ENCODE data around the gene IRF4.
"Not testable (repeated sequence)": the region's sequence is repeated elsewhere in the genome, so short reads cannot be mapped to it uniquely, and the experiment has no call there.

The IRF4 gene

DNA sequence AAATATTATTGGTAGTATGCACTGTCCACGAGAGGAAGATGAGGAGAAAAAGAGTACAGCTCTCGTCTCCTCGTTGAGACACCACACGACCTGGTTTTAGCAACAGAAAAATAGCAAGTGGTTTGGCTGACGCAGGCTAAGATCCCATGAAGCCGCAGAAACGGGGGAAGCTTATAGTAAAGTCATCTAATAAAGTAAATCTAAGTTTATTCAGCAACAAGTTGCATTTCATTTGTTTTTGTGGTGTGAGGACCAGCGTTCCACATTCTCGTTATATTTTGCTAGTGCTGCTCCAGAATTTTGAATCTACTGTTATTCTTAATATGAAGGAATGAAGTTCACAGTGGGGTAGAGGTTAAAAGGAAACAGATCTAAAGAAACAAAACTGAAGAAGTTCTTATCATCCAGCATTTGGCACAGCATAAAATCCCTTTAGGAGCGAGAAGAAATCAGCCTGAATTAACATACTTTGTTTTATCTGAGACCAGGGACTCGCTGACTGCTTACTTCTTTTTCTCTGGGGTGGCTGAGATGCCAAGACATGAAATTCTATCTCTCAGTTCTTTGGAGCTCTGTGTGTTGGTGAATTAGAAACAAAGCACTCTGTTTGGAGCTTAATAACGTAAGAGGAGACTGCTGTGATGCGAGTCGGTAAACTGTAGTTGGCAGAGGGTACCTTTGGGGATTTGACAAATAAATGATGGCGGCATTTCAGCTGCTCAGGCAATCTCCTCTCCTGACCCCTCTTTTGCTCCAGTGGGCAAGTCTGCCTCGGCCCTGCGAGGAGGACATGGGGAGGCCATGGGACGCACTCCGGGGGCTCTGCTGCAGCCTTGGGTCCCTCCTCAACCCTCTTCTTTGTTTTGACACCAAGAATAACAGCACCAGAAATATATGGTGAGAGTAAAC lies 24.9 kb upstream of the IRF4 start:
- DNase-seq (ENCODE audit: low read depth), result no peak

DNA sequence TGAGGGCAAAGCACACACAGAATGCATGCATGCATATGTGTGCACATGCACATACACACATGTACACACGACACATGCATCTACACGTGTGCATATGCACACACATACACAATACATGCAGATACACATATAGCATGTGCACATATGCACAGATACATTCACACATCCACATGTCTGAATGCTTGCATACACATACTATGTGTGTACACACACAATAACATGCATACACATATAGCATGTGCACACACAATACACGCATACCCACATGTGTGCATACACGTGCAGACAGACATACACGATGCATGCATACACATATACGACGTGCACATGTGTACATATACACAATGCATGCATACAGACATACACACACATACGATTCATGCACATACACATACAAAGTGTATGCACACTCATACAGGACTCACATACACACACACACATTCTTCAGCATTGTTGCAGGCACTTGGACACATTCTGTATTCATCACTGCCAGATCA lies 24.2 kb upstream of the IRF4 start:
- no peak for DNase-seq (ENCODE audit: low read depth)

DNA sequence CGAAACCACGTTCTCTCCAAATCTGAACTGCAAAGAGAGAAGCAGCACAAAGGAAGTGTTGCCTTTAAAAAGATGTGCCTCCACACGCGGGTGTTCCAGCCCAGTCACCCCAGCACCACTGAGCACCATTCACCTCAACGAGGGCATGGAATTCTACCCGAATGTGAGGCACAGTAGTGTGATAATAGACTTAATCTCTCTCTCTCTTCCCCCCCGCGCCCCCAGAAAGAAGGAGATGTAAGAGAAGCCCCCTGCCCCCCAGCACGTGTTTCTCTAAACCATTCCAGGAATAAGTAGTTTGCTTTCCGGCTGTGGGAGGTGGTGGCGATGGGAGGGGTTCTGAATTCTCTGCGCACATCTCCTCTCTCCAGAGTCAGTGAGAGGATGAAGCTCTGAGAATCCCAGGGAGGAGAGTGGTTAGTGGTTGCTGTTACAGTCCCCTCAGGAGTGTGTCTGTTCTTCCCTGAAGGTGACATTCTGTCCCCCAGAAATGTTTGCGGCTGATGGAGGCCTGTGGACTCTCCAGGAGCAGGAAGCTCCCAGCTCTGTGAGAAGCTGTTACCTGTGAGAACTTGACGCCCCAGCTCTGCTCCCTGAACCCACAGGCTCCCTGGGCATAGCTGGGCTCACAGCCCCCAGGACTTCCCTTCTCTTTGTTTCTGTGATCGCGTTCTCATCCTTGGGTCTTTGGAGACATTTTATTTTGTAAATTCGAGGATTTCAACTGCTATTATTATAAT lies 23.5 kb upstream of the IRF4 start:
- DNase-seq (ENCODE audit: low read depth), result no peak

DNA sequence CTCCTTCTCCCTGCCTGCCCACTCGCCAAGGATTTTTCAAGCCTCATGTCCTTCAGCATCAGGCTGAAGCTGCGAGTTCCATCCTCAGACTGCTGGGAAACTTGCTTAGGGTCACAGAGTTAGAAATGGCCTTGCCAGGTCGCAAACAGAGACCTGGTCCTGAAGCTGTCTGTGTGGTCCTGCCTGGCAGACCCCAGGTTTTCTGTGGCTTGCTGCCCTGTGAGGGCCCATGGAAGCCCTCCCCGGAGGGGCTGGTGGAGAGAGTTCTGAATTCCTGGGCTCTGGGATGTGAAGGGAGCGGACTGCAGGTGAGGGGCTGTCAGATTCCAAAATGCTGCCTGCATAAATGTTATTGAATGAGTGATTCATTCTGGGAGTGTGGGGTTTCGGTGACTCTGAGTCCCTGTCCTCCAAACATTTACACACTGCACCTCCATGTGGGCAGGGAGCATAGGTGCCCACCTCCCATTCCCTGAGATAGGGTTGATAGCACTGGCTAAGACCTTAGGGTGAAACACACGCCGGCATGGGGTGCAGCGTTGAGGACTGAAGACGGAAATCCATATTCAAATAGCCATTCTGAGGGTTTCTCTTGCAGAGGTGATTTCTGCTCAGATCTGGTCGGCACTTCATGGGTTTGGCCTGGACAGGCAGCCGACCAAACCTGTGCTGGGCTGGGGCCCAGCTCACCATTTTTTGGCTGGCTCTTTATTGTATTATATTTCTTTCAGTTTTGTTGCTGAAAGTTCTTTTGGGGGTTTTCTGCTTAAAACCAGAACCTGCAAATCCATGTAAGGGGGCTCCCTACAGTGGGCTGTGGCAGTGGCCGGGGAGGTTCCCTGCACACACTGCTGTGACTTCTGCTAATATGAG lies 21.8 kb upstream of the IRF4 start:
- no peak for DNase-seq (ENCODE audit: low read depth)

DNA sequence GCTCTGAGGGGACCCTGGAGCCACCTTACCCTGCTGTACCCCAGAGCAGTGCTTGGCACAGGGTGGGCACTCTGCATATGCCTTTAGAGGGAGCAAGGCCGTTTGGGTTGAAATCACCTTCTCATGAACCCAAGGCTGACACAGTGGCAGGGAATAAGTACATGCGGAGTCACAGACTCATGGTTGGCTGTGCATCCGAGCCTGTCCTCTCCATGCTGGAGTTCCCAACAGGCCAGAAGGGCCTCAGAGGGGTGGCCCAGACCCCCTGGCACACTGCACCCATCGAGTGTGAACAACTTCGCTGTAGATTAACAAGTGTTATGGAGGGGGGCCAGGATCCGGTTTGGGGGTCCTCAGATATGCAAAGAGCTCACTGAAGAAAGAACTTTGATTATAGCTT lies 21.0 kb upstream of the IRF4 start:
- DNase-seq (ENCODE audit: low read depth), result no peak

DNA sequence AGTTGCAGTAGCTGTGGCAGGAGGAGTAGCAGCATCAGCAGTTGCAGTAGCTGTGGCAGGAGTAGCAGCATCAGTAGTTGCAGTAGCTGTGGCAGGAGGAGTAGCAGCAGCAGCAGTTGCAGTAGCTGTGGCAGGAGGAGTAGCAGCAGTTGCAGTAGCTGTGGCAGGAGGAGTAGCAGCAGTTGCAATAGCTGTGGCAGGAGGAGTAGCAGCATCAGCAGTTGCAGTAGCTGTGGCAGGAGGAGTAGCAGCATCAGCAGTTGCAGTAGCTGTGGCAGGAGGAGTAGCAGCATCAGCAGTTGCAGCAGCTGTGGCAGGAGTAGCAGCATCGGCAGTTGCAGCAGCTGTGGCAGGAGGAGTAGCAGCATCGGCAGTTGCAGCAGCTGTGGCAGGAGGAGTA lies 19.7 kb upstream of the IRF4 start:
- not testable (repeated sequence) for DNase-seq (ENCODE audit: low read depth)

DNA sequence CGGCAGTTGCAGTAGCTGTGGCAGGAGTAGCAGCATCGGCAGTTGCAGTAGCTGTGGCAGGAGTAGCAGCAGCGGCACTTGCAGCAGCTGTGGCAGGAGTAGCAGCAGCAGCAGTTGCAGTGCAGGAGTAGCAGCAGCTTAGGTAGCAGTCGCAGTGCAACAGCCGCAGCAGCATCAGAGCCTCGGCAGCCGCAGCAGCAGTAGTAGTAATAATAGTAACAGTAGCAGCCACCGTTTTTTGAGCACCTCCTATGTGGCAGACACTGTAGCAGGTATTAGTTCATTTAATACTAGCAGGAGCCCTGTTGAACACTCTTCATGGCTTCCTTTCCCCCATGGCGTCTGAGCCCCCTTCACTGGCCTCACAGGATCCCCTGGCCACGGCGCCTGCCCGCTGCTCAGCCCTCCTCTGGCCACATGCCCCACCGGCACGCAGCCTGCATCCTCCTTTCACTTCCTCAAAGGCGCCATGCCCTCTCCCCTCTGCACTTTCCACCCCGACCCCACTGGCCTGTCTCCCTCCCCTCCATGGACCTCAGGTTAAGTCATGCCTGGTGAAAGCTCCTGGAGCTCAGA lies 19.1 kb upstream of the IRF4 start:
- no peak for DNase-seq (ENCODE audit: low read depth)

DNA sequence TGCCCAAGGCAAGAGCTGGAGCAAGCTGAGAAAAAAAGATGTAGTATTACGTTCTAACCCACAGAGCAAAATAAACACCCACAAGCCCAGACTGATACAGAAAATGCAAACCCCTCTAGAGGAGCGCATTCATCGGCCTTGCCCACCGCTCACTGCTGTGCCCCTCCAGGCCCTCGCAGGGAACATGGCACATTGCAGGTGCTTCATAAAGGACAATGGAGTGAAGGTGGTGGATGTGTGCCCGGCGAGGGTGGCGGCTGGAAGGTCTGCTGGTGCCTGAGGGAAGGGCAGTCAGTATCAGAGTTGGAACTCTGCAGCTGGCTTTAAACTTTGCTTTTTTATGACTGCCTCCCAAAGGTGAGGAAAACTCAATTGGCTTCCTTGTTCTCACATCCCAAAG lies 18.5 kb upstream of the IRF4 start:
- DNase-seq (ENCODE audit: low read depth), result no peak

DNA sequence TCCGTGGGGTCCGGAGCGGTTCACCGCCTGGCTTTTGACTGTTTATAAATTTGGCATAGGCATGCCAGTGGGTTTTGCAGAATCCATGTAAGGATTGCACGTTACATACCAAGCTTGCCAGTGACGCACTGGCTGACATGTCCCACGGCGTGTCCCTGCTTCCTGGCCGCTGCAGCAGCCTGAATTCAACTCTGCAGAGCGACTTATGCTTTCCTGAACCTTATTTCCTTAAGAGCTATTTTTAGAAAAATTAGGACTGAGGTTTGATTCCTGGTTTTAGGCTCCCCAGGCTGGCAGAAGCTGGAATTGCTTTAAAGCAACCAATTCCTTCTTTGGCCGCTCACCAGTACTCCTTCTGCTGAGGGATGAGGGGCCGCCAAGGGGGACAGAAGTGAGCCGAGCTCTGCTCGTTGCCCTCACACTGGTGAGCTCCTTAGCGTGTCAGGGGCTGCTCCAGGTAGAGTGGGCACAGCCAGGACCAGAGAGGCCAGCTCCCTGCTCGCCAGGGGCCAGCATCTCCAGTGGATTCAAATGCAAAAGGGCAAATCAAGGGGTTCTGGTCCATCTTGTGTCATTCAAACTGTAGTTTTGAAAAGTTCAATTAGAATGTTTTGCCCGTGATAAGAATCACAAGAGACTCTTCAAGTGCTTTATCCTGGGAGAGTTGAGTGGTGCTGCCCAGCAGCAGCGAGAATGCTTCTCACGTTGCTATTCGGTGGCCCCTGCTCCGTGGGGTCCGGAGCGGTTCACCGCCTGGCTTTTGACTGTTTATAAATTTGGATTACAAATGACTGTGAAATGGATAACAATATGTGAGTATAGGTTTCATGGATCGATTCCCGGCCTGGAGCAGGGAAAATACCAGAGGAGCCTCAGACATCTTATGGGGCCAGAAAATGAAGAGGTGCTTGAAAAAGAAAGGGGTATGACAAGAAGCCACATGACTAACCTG lies 17.5 kb upstream of the IRF4 start:
- no peak for DNase-seq (ENCODE audit: low read depth)

DNA sequence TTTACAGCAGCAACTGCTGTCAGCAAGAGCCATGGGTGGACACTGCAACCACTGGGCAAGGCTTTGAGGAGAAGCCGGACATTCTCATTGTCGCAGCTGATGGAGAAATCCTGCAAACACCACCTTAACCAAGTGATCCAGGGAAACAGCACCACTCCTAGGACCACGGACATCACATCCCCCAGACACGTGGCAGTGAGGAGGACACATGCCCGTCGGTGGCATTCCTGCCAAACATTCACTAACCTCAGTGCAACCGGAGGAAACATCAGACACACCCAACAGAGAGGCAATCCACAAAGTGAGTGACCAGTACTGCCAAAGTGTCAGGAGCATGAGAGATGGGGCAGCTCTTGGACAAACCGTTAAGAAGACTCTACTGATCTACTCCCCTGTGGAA lies 16.6 kb upstream of the IRF4 start:
- DNase-seq (ENCODE audit: low read depth), result no peak

DNA sequence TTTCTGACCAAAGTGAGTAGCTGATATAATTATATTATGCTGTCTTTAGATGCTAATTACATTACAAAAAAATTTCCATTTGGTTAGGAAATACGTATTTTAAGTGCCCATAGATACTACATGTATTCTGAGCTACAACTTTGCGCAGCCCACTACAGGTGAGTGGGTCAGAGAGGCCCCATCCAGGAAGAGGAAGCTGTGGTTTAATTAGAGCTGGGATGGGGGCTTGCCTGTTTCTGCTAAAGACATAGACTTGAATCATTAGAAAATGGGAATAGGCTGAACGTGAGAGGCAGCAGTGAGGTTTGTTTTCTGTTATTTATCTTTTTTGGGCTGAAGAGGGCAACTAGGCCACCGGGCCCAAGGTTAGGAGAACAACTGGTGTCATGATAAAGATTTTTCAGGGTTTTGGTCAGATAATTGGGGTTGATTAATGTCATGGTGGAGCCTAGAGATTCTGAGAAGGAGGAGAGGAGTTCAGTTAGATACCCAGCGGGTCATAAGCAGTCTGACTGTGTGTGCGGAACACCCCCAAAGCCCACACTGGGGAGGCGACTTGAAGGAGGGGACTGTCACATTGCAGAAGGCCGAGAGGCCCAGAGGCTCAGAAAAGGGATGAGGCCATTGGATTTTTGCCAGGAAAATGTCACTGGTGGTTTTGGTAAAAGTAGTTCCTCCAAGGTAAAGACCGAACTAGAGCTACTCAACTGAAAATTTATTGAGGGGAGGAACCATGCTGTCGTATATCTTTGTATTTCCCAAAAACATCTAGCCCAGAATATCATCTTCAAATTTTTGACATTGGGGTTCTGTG lies 14.5 kb upstream of the IRF4 start:
- no peak for DNase-seq (ENCODE audit: low read depth)

DNA sequence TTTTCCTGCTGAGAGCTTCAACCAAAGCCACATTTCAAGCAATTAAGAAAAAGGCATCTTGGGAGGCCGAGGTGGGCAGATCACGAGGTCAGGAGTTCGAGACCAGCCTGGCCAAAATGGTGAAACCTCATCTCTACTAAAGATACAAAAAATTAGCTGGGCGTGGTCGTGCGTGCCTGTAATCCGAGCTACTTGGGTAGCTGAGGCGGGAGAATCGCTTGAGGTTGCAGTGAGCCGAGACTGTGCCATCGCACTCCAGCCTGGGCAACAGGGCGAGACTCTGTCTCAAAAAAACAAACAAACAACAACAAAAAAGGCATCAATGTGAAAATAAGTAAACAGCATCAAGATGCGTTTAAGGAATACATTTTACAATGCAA lies 13.9 kb upstream of the IRF4 start:
- DNase-seq (ENCODE audit: low read depth), result not testable (repeated sequence)

DNA sequence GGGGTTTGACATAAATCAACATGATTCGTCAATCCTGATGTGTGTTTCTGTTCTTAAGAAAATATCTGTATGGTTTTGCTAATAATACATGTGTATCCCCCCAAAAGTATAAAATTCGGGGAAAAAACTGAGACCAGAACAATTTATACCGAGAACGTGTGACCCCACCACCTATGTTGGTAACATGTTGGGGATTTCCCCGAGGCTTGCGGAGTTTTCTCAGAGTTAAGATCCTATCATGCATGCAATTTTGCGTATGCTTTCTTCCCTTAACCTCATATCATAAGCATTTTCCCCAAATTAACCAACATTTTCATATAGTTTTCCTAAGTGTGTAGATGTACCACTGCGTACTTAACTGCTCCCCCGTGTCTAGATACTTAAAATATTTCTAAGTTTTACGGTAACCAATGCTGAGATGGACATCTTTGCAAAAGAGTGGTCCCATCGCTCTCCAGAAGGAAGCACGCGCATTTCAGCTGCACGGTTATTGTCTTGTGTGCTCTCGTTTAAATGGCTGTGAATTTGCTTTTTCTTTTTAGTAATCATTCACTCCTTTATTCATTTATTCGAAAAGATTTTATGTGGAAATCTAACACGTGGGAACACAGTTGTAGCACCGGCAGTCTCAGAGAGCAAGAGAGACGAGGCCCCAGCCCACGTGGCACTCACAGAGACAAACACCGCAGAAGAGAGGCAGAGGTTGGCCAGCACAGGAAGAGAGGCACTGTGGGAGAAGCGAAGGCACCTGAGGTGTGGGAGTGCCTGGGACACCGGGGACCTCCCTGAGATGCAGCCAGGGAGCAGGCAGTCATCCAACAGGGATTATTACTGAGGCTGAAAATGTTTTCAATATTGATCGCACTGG lies 13.2 kb upstream of the IRF4 start:
- no peak for DNase-seq (ENCODE audit: low read depth)

DNA sequence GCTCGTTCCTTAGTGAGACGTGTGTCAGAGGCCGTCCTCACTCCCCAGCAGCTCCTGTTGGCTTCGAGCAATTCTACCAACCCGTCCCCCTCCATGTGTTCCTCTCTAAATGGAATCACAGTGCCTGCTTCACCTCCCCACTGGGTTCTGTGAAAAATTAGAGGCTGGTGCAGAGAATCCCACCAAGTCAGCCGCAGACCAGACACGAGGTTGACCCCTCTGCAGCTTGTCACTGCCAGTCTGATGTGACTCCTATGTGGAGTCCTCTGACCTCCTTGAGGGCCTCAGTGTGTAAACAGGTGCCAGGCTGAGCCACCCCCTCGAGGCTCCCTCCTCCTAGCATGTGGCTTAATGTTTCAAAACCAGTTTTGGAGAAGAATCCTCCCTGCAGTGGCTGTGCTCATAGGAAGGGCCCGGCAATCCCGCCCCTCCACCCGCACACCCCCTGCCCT lies 12.6 kb upstream of the IRF4 start:
- DNase-seq (ENCODE audit: low read depth), result no peak

DNA sequence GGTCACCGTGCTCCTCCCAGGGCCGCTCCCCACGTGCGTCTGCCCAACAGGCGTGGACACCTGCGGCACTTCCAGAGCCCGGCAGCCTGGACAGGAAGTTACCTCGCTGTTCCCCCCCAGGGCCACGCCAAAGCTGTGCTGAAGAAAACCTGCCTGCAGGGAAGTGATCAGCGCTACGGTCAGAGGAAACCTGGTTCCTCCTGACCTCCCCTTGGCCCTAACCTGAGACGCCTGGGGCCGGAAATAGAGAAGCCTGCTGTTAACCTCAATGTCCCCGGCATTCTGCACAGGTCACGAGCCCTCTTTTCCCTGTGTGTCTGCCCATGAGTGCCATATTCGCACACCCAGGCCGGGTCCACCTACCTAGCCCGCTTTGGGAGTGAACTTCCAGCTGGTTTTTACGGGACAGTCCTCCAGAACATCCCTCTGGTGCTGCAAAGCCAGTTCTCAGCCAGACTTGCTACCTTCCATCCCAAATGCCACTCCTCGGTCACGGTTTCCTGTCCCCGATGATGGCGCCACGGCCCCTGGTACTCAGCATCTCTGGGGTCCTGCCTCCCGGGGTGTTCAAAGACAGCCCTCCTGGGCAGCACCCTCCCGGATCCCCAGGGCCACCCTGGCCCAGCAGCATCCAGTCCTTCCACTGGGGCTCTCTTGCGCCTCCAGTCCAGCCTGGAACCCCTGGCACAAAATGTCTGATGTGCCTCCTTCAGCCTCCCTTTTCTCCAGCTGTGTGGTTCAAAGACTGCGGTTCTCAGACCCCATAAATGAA lies 12.0 kb upstream of the IRF4 start:
- DNase-seq (ENCODE audit: low read depth), result no peak

DNA sequence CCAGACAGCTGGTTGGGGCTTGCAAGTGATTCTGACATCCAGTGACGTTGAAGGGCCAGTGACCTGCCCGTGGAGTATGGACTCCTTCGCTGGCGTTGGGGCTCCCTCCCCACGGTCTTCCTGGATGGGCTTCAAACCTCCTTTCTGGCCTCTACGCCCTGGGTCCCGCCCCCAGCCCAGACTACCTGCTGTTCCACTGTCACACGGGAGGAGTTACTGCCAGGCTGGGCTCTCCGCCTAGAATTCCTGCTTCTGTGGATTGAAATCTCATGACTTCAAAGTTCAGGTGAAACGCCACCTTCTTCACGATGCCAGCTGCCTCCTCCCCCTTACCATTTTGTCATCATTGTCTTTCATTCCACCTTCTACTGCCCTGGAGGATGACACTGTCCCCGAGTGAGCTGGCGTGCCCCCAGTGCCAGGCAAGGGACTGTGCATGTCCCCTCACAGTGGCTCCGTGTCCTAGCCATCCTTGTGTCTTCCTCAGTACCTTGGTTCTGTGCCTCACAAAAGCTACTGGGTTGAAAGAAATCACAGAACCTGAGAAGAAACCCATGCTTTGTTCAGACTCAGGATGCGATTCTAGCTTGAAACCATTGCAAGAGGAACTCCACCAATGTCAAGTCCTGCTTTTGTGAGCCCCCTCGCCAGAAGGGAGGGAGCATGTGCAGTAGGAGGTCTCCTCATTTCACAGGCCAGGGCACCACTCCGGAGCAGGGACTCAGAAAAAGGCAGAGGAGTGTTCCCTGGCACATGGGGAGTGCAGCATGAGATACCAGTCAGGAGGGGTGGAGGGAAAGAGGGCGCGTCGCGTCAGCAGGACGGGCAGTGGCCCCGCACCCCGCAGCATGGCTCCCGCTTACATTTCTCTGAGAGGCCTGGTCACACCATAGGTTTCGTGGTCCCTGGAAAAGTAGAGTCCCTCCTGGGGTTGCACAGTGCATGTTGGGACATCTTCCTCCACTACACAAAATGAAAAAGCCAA lies 11.0 kb upstream of the IRF4 start:
- DNase-seq (ENCODE audit: low read depth), result no peak

All from GM04503 (cell line).